ENCODE data around the gene HMCN1.

Gene HMCN1

DNA sequence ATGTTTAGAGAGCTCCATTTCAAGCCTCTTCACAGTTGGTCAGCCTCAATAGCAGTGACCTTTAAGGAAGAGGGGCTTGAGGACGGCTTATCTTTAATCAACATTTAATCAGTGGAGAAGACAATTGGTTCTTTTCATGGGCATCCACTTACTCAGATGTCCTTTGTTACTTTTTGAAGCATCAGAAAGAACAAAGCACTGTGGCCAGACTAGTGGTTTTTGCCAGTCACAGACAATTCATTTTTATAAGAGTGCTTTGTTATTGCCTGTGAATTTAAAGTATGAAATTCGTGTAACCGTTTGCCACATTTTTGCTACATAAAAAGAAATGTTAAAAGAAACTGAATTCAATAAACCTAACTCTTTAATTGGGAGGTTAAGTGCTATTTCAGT lies 418.0 kb downstream of the HMCN1 start (continued):
- TF ChIP-seq, protein P1, sequence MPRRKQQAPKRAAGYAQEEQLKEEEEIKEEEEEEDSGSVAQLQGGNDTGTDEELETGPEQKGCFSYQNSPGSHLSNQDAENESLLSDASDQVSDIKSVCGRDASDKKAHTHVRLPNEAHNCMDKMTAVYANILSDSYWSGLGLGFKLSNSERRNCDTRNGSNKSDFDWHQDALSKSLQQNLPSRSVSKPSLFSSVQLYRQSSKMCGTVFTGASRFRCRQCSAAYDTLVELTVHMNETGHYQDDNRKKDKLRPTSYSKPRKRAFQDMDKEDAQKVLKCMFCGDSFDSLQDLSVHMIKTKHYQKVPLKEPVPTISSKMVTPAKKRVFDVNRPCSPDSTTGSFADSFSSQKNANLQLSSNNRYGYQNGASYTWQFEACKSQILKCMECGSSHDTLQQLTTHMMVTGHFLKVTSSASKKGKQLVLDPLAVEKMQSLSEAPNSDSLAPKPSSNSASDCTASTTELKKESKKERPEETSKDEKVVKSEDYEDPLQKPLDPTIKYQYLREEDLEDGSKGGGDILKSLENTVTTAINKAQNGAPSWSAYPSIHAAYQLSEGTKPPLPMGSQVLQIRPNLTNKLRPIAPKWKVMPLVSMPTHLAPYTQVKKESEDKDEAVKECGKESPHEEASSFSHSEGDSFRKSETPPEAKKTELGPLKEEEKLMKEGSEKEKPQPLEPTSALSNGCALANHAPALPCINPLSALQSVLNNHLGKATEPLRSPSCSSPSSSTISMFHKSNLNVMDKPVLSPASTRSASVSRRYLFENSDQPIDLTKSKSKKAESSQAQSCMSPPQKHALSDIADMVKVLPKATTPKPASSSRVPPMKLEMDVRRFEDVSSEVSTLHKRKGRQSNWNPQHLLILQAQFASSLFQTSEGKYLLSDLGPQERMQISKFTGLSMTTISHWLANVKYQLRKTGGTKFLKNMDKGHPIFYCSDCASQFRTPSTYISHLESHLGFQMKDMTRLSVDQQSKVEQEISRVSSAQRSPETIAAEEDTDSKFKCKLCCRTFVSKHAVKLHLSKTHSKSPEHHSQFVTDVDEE (CRISPR knock-in tag; IDR thresholded peaks at IDR 0.05) = no peak
- TF ChIP-seq ZC3H10 (CRISPR knock-in tag; IDR thresholded peaks at IDR 0.05) = no peak
- TF ChIP-seq, protein P2, sequence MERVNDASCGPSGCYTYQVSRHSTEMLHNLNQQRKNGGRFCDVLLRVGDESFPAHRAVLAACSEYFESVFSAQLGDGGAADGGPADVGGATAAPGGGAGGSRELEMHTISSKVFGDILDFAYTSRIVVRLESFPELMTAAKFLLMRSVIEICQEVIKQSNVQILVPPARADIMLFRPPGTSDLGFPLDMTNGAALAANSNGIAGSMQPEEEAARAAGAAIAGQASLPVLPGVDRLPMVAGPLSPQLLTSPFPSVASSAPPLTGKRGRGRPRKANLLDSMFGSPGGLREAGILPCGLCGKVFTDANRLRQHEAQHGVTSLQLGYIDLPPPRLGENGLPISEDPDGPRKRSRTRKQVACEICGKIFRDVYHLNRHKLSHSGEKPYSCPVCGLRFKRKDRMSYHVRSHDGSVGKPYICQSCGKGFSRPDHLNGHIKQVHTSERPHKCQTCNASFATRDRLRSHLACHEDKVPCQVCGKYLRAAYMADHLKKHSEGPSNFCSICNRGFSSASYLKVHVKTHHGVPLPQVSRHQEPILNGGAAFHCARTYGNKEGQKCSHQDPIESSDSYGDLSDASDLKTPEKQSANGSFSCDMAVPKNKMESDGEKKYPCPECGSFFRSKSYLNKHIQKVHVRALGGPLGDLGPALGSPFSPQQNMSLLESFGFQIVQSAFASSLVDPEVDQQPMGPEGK (CRISPR knock-in tag; IDR thresholded peaks at IDR 0.05; ENCODE audit: borderline replicate concordance) = no peak
- TF ChIP-seq ZNF8 (CRISPR knock-in tag; IDR thresholded peaks at IDR 0.05) = no peak
- no peak for TF ChIP-seq ZFP3 (CRISPR knock-in tag; IDR thresholded peaks at IDR 0.05)
- no peak for TF ChIP-seq TCF4 (CRISPR knock-in tag; IDR thresholded peaks at IDR 0.05; ENCODE audit: borderline replicate concordance)

DNA sequence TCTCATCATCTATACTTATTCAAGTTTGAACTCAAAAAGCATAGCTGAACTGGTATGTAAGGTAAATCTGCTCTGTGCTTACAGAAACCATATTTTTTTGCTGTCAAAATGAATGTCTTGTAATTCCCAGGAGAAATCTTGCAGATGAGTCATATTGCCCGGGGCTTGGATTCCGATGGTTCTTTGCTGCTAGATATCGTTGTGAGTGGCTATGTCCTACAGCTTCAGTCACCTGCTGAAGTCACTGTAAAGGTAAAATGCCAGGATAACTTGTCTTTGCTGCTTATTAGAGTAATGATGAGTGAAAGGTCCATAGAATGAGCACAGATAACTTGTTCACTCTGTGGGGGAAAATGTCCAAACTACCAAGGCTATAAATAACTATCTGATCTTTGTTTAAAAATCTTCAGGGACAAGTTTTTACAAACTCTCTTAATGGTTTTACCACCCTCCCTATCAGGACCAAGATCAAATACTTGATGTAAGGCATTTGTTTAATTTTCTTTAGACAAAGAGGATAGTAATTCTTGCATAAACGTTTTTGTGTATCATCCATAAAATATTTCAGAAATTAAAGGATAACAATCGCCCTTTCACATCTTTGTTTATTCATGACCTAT lies 418.5 kb downstream of the HMCN1 start:
- peak; percentile 83 for ATAC-seq
- no peak for TF ChIP-seq SNAI2 (CRISPR knock-in tag; IDR thresholded peaks at IDR 0.05)
- TF ChIP-seq, protein P2 (CRISPR knock-in tag; IDR thresholded peaks at IDR 0.05; ENCODE audit: borderline replicate concordance) = no peak; the same call in 1 of the 2 replicates
- TF ChIP-seq, protein P3, sequence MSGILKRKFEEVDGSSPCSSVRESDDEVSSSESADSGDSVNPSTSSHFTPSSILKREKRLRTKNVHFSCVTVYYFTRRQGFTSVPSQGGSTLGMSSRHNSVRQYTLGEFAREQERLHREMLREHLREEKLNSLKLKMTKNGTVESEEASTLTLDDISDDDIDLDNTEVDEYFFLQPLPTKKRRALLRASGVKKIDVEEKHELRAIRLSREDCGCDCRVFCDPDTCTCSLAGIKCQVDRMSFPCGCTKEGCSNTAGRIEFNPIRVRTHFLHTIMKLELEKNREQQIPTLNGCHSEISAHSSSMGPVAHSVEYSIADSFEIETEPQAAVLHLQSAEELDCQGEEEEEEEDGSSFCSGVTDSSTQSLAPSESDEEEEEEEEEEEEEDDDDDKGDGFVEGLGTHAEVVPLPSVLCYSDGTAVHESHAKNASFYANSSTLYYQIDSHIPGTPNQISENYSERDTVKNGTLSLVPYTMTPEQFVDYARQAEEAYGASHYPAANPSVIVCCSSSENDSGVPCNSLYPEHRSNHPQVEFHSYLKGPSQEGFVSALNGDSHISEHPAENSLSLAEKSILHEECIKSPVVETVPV (CRISPR knock-in tag; IDR thresholded peaks at IDR 0.05) = no peak
- no peak for TF ChIP-seq ARNTL (CRISPR knock-in tag; IDR thresholded peaks at IDR 0.05; ENCODE audit: borderline replicate concordance, low read depth)
- TF ChIP-seq RARB (CRISPR knock-in tag; IDR thresholded peaks at IDR 0.05) = no peak
- peak; percentile 55; the same call in 1 of the 2 replicates for TF ChIP-seq ZC3H10 (CRISPR knock-in tag; IDR thresholded peaks at IDR 0.05)
- TF ChIP-seq CSDC2 (CRISPR knock-in tag; IDR thresholded peaks at IDR 0.05) = no peak
- no peak; the same call in 1 of the 2 replicates for TF ChIP-seq TOX (CRISPR knock-in tag; IDR thresholded peaks at IDR 0.05; ENCODE audit: borderline replicate concordance)

DNA sequence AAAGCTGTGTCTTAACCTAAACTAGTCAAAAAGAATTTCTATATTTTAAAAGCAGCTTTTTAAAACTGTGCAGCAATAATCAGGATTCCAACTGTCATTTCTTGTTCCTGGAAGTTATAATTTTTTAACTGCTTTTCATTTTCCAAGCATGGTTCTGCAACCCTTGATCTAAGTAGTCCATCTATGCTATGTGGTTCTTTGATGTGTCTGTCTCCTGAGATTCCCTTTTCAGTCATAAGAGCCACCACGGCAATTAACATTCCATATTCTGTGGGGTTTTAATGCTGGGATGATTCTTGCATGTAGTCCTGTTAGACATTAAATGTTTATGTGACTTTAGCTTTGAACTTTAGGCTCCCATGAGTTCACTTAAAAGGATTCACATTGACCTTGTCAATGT lies 420.5 kb downstream of the HMCN1 start:
- no peak for TF ChIP-seq ZNF565 (CRISPR knock-in tag; conservative IDR thresholded peaks at IDR 0.05; ENCODE audit: low read depth)
- no peak for TF ChIP-seq ZFP30 (CRISPR knock-in tag; IDR thresholded peaks at IDR 0.05)
- TF ChIP-seq ZNF70 (CRISPR knock-in tag; IDR thresholded peaks at IDR 0.05) = no peak
- TF ChIP-seq, protein P3 (CRISPR knock-in tag; IDR thresholded peaks at IDR 0.05) = no peak
- no peak for TF ChIP-seq ISL1 (CRISPR knock-in tag; IDR thresholded peaks at IDR 0.05)
- TF ChIP-seq, protein P1 (CRISPR knock-in tag; IDR thresholded peaks at IDR 0.05) = no peak
- no peak; the same call in 1 of the 2 replicates for TF ChIP-seq ZC3H10 (CRISPR knock-in tag; IDR thresholded peaks at IDR 0.05)
- TF ChIP-seq, protein P4, sequence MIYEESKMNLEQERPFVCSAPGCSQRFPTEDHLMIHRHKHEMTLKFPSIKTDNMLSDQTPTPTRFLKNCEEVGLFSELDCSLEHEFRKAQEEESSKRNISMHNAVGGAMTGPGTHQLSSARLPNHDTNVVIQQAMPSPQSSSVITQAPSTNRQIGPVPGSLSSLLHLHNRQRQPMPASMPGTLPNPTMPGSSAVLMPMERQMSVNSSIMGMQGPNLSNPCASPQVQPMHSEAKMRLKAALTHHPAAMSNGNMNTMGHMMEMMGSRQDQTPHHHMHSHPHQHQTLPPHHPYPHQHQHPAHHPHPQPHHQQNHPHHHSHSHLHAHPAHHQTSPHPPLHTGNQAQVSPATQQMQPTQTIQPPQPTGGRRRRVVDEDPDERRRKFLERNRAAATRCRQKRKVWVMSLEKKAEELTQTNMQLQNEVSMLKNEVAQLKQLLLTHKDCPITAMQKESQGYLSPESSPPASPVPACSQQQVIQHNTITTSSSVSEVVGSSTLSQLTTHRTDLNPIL (CRISPR knock-in tag; IDR thresholded peaks at IDR 0.05; ENCODE audit: low read depth) = no peak
- TF ChIP-seq RARB (CRISPR knock-in tag; IDR thresholded peaks at IDR 0.05) = no peak
- ATAC-seq = peak; percentile 36
